Stimulated activated CD4-positive, alpha-beta T cell treated with anti-CD3 and anti-CD28 coated beads, TNF-alpha, amount 100 ng/mL, for 24 hours (primary cell): ENCODE measurements around the gene ARTN.

Experiments used
- DNase-seq, 3 experiments: peaks; one replicate each; pipeline ENCODE4 v3.0.0-alpha.2; 2020; ENCODE audit warnings: low read depth in 3 of 3

The ARTN gene

DNA sequence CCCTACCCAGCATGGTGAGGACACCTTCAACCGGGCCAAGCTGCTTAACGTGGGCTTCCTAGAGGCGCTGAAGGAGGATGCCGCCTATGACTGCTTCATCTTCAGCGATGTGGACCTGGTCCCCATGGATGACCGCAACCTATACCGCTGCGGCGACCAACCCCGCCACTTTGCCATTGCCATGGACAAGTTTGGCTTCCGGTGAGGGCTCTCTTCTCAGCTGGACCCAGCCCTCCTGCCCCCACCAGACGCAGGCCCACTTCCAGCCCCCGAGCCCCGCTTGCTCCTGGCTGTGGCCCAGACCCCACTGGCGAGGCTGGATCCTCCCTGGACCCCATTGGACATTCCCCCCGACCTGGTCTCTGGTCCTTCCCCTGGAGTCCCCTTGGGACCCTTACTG is 51.3 kb downstream of the ARTN start:
- DNase-seq = no peak

DNA sequence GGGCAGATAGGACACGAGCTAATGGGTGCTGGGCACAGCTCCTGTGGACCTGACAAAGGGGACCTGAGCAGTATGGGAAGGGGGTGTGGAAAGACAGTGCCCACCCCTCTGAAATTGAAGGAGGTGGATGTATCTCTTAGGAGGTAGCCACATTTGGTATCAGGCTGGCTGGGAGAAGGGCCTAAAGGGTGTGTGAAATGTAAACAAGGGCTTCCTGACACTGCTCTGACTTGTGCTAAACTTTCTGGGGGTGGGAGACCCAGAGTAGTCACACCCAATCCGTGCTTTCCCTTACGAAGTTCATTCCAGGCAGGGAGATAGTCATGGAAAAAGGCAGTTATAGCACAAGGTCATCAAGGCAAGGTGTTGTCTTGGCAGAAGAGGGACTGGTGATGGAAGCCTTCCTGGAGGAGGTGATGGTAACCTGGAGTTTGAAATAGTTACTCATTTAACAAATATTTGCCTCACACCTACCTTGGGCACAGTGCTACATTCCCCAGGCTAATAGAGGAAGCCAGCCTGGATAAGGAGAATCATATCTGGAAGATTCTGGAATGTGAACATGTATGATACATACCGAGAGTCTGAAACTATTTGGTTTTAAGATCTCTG is 52.5 kb downstream of the ARTN start:
- DNase-seq = no peak

DNA sequence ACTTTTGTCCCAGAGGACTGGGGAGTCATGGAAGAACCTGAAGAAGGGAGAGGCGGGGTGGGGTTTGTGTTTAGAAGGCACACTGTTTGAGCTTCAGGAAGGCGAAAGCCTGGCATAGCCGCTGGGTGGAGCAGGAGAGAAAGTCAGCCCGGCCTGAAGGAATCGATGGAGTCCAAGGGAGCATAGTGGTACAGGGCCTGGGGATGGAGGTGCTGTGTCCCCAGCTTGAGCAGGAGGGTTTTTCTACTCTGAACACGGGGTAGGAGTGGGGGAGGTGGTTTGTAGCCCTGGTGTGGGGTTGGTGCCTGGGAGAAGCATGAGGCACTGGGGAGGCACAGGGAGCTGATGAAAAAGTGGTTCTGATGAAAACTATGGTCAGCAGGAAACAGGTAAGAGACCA is 53.1 kb downstream of the ARTN start:
- DNase-seq = no peak
